PC-3 (cell line): ENCODE measurements around the gene SCAPER. TPM values are rescaled to one million over a fixed set of nuclear protein-coding genes. Genes with fewer than 3 reads are reported as not detected.

ENCODE experiments used
- ATAC-seq: fragments of 200-7000 bp; cut with Tn5 transposase; 2 replicates; pipeline ENCODE4 v1.9.1; 2020; ENCODE audit warnings: mild to moderate bottlenecking, moderate library complexity
- BruUV-seq: library from RNA; stranded (reverse); fragments of 400-500 nt; replicated peaks from 2 replicates; lab custom pipeline; 2021; lab: Mats Ljungman, UMichigan
- CTCF ChIA-PET: fragments of 300-600 bp; sonication (Branson Sonifier 250); formaldehyde crosslinking; loops from one replicate; lab custom pipeline; 2022; ENCODE audit warnings: antibody characterized with exemption; lab: Charles Lee
- POLR2A ChIA-PET: fragments of 300-600 bp; sonication (Branson Sonifier 250); formaldehyde crosslinking; loops from one replicate; lab custom pipeline; 2022; ENCODE audit warnings: antibody characterized with exemption; ENCODE audit not compliant: unreplicated experiment; lab: Charles Lee
- DNase-seq: peaks from one replicate; pipeline ENCODE4 v3.0.0-alpha.2; 2015
- H2AFZ ChIP-seq: fragments of 300-600 bp; sonication (generic); 2 replicates; pipeline ENCODE4 v1.6.0; 2016; ENCODE audit warnings: antibody characterized with exemption, low read length
- H3F3A ChIP-seq: fragments of 300-600 bp; sonication (generic); one replicate; pipeline ENCODE4 v1.6.0; 2017; ENCODE audit warnings: antibody characterized with exemption, low read length, control low read depth, mild to moderate bottlenecking; ENCODE audit not compliant: unreplicated experiment
- H3K27ac ChIP-seq: fragments of 300-600 bp; sonication (generic); 2 replicates; pipeline ENCODE4 v1.5.1; 2016; ENCODE audit warnings: mild to moderate bottlenecking, low read length
- H3K27me3 ChIP-seq: fragments of 300-600 bp; sonication (generic); 2 replicates; pipeline ENCODE4 v1.6.1; 2016; ENCODE audit warnings: low read length, mixed read lengths
- H3K36me3 ChIP-seq: fragments of 300-600 bp; sonication (generic); 2 replicates; pipeline ENCODE4 v1.6.1; 2016; ENCODE audit warnings: low read depth, mixed run types, low read length, mixed read lengths
- H3K4me1 ChIP-seq: fragments of 300-600 bp; sonication (generic); 2 replicates; pipeline ENCODE4 v1.5.1; 2016; ENCODE audit warnings: low read length; ENCODE audit not compliant: insufficient read depth
- H3K4me2 ChIP-seq: fragments of 300-600 bp; sonication (generic); 2 replicates; pipeline ENCODE4 v1.6.0; 2016; ENCODE audit warnings: low read length
- H3K4me3 ChIP-seq: fragments of 300-600 bp; sonication (generic); 2 replicates; pipeline ENCODE4 v1.5.1; 2016; ENCODE audit warnings: mild to moderate bottlenecking, low read length, mixed read lengths
- H3K79me2 ChIP-seq: fragments of 300-600 bp; sonication (generic); 2 replicates; pipeline ENCODE4 v1.6.1; 2017; ENCODE audit warnings: low read length, mixed read lengths
- H3K9ac ChIP-seq: fragments of 300-600 bp; sonication (generic); 2 replicates; pipeline ENCODE4 v1.6.0; 2016; ENCODE audit warnings: mild to moderate bottlenecking, low read length
- H3K9me2 ChIP-seq: fragments of 300-600 bp; sonication (generic); replicated peaks from 2 replicates; pipeline ENCODE4 v1.6.1; 2016; ENCODE audit warnings: mixed run types, low read length, mixed read lengths
- H3K9me3 ChIP-seq: fragments of 300-600 bp; sonication (generic); 2 replicates; pipeline ENCODE4 v1.6.1; 2016; ENCODE audit warnings: low read length, mixed read lengths
- H4K20me1 ChIP-seq: fragments of 300-600 bp; sonication (generic); 2 replicates; pipeline ENCODE4 v1.6.1; 2016; ENCODE audit warnings: low read length, mixed read lengths
- EZH2 ChIP-seq: fragments of 300-600 bp; sonication (generic); IDR thresholded peaks from one replicate; pipeline ENCODE4 v1.6.1; 2017; ENCODE audit warnings: antibody characterized with exemption, mild to moderate bottlenecking, low read length; ENCODE audit not compliant: unreplicated experiment
- EZH2phosphoT487 ChIP-seq: fragments of 300-600 bp; sonication (generic); IDR thresholded peaks from 2 replicates; pipeline ENCODE4 v1.6.1; 2018; ENCODE audit warnings: mild to moderate bottlenecking, antibody characterized with exemption, low read length, borderline replicate concordance
- intact Hi-C: fragments of 100-400 bp; cut with micrococcal nuclease; formaldehyde crosslinking; loops from 2 replicates; pipeline ENCODE4 v1.9.0; 2023
- total RNA-seq: library from RNA; depleted of rRNA; stranded (reverse); fragments of >200 nt; gene quantifications from 2 replicates; pipeline ENCODE4 v1.2.3, GENCODE V29; 2014
- TF ChIP-seq, protein P1 (sequence below): fragments of 300-600 bp; sonication (generic); conservative IDR thresholded peaks from 2 replicates; pipeline ENCODE4 v1.5.1; 2017; ENCODE audit warnings: antibody characterized with exemption, low read depth, mild to moderate bottlenecking, low read length

The SCAPER gene
- total RNA-seq, 1 experiment from 2014 or later, result 6.0 TPM

DNA sequence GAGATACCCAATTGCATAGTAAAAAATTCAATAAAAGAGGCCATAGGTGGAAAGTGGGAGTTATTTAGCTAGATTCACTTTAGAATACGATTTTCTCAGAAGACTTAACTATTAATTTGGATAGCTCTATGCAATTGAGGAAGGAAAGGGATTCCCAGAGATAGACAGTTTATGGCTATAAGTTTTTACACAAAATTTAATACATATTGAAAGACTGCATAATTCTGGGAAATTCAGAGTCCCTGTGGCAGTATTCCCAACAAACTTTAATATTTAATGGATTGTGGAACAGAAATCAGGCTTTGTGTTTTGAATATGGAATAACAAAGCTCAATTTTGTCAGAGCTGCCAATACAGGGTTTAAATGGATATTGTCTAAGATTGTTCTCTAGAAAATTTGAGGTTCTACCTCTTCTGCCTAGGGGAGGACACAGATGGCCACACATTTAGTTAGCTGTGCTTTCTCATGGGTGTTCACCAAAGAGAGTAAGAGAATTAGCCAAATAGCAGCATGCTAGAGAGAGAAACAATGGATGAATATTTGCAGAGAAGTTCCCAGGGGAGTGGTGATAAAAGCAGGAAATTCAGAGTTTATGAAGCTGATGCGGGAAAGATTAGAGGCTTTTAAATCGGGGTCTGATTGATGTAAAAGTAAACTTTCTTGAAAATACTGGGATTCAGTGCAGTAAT lies 560.1 kb downstream of the SCAPER start:
- Histone ChIP-seq H3K9ac (peak overlapping the region; percentile 85; the same call in 1 of the 2 replicates), H3K9me2 (no peaks in the 10 kb centered on the region), H3F3A (no peaks in the 10 kb centered on the region), H3K27ac (no peak overlapping the region), H3K36me3 (no peaks in the 10 kb centered on the region), H4K20me1 (no peaks in the 10 kb centered on the region), H3K27me3 (no peaks in the 10 kb centered on the region), H3K9me3 (no peaks in the 10 kb centered on the region), H3K4me1 (peaks cover 27% of the 10 kb centered on the region), H3K79me2 (0 out of 2 replicates have a peak, but pooled peaks cover 4% of the 10 kb centered on the region), H2AFZ (peak overlapping the region; percentile 96), H3K4me3 (peak overlapping the region; percentile 87), H3K4me2 (peak overlapping the region; percentile 99)
- ChIA-PET CTCF (interaction anchor here (0.7 to 0.9 kb wide), 3 partner anchors 9 to 204 kb away, joined by 3 to 6 read pairs (median 3); partner anchors contain the start of gene ISL2), POLR2A (interaction anchor here (0.5 to 0.7 kb wide), 2 partner anchors 8 to 9 kb away, joined by 3 to 8 read pairs; partner anchors contain the start of gene ISL2)
- DNase-seq (no peak), ATAC-seq (no peak)
- intact Hi-C loops, result loop anchor here (5.0 kb wide), 1 partner anchor 42 kb away; no protein-coding TSS in a partner anchor
- TSS peak; percentile 38 for BruUV-seq
- TF ChIP-seq, protein P1, sequence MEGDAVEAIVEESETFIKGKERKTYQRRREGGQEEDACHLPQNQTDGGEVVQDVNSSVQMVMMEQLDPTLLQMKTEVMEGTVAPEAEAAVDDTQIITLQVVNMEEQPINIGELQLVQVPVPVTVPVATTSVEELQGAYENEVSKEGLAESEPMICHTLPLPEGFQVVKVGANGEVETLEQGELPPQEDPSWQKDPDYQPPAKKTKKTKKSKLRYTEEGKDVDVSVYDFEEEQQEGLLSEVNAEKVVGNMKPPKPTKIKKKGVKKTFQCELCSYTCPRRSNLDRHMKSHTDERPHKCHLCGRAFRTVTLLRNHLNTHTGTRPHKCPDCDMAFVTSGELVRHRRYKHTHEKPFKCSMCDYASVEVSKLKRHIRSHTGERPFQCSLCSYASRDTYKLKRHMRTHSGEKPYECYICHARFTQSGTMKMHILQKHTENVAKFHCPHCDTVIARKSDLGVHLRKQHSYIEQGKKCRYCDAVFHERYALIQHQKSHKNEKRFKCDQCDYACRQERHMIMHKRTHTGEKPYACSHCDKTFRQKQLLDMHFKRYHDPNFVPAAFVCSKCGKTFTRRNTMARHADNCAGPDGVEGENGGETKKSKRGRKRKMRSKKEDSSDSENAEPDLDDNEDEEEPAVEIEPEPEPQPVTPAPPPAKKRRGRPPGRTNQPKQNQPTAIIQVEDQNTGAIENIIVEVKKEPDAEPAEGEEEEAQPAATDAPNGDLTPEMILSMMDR, result no peak
- TF ChIP-seq EZH2phosphoT487, result no peak
- TF ChIP-seq EZH2, result no peak

DNA sequence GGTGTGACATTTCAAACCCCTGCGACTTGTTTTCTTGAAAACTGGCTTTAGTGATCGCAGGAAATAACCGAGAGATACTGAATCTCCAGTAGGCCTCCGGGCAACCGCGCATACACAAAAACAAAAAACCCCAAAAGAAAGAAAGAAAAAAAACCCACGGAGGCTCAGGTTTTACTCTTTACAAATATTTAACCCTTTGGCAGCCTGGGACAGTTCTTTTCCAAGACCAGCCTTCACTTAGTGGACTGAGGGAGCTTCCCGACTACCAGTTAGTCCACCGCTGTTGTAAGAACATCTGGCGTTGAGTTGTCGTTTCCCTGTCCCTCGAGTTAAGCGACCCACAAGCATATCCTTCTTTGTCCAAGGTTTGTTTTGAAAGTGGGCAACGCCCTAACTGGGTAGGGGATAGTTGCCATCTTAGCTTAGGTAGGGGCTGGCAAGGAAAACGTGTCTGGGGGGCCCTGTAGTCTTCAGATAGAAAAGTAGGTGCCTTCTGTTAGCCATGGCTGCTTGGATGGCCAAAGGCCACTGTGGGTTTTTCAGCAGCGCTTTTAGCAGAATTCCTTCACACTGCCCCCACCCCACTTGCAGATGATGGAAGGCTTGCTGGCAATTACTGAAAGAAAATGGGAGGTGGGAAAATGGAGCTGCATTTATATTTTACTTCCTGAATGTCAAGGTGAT lies 561.7 kb downstream of the SCAPER start:
- no peak for DNase-seq
- no peak for ATAC-seq
- no peaks in the 10 kb centered on the region for H3K27me3 ChIP-seq
- ChIA-PET CTCF (no interaction called here), POLR2A (no interaction called here)
- H3K27ac ChIP-seq, result no peak overlapping the region
- no peaks in the 10 kb centered on the region for H4K20me1 ChIP-seq
- no peak overlapping the region for H2AFZ ChIP-seq
- H3K79me2 ChIP-seq, result peaks cover 10% of the 10 kb centered on the region
- no peak overlapping the region for H3K9ac ChIP-seq
- no peak overlapping the region for H3K4me3 ChIP-seq
- H3K9me2 ChIP-seq, result no peaks in the 10 kb centered on the region
- no peak overlapping the region for H3K4me2 ChIP-seq
- intact Hi-C loops, result no loop called here
- BruUV-seq, result no TSS peak
- peaks cover 16% of the 10 kb centered on the region for H3K4me1 ChIP-seq
- no peaks in the 10 kb centered on the region for H3K9me3 ChIP-seq
- H3K36me3 ChIP-seq, result no peaks in the 10 kb centered on the region
- no peaks in the 10 kb centered on the region for H3F3A ChIP-seq
- TF ChIP-seq, protein P1, result no peak
- no peak for TF ChIP-seq EZH2
- TF ChIP-seq EZH2phosphoT487, result no peak
